Stimulated activated CD4-positive, alpha-beta T cell treated with anti-CD3 and anti-CD28 coated beads, TNF-alpha, amount 100 ng/mL, for 24 hours (primary cell): ENCODE measurements around the gene AR.

Experiments
- DNase-seq, 3 experiments: peaks; one replicate each; pipeline ENCODE4 v3.0.0-alpha.2; 2020; ENCODE audit warnings: low read depth in 3 of 3

The AR gene

GRCh38 chrX:67543818-67544217 lies at the start of gene AR:
Gene AR, plus strand, starts transcription at chrX:67544021. Its CDS starts 1,126 bp downstream, at chrX:67545147.
- no peak for DNase-seq

- no peak for DNase-seq
These were observed 43.2 kb upstream of the AR start for GRCh38 chrX:67500617-67501016.

GRCh38 chrX:67503004-67503403 lies 40.8 kb upstream of the AR start:
- no peak for DNase-seq

GRCh38 chrX:67503453-67503852 lies 40.4 kb upstream of the AR start:
- no peak for DNase-seq

GRCh38 chrX:67520671-67521070 lies 23.1 kb upstream of the AR start:
- no peak for DNase-seq

- no peak for DNase-seq
These were observed 20.7 kb upstream of the AR start for GRCh38 chrX:67523002-67523681.

- no peak for DNase-seq
These were observed 19.9 kb upstream of the AR start for GRCh38 chrX:67523932-67524331.

GRCh38 chrX:67524428-67524827 lies 19.4 kb upstream of the AR start:
- DNase-seq = no peak

GRCh38 chrX:67524950-67525691 lies 18.7 kb upstream of the AR start:
- no peak for DNase-seq

GRCh38 chrX:67536564-67536963 lies 7.3 kb upstream of the AR start:
- DNase-seq = no peak

GRCh38 chrX:67538383-67538782 lies 5.4 kb upstream of the AR start:
- no peak for DNase-seq

GRCh38 chrX:67544281-67545035 lies 637 bp downstream of the AR start:
- no peak for DNase-seq

GRCh38 chrX:67545036-67545821 lies 1.4 kb downstream of the AR start:
- DNase-seq = no peak

GRCh38 chrX:67545893-67546495 lies 2.2 kb downstream of the AR start:
- DNase-seq = no peak

- DNase-seq = no peak
These were observed 2.9 kb downstream of the AR start for GRCh38 chrX:67546496-67547423.

- no peak for DNase-seq
These were observed 11.9 kb downstream of the AR start for GRCh38 chrX:67555578-67556203.

GRCh38 chrX:67558267-67558666 lies 14.4 kb downstream of the AR start:
- no peak for DNase-seq

- no peak for DNase-seq
These were observed 19.9 kb downstream of the AR start for GRCh38 chrX:67563469-67564448.

GRCh38 chrX:67564475-67564874 lies 20.7 kb downstream of the AR start:
- DNase-seq = no peak
